Muscle layer of colon (tissue), 2 donors: ENCODE measurements around the gene IFIT3.

Experiments
- H3K27ac ChIP-seq: one replicate; pipeline ENCODE4 v1.7.0; 2013; ENCODE audit warnings: low read depth, mild to moderate bottlenecking, low read length, moderate library complexity
- H3K27me3 ChIP-seq, 2 donors: one replicate each; pipeline ENCODE4 v1.7.0; 2013; ENCODE audit warnings: low read length in 2 of 2, mild to moderate bottlenecking in 2 of 2; ENCODE audit not compliant: insufficient read depth in 2 of 2, control insufficient read depth in 1 of 2
- H3K36me3 ChIP-seq: one replicate; pipeline ENCODE4 v1.7.0; 2013; ENCODE audit warnings: mild to moderate bottlenecking, low read length; ENCODE audit not compliant: insufficient read depth
- H3K4me1 ChIP-seq: one replicate; pipeline ENCODE4 v1.7.0; 2013; ENCODE audit warnings: mild to moderate bottlenecking, low read length; ENCODE audit not compliant: insufficient read depth
- H3K4me3 ChIP-seq, 2 donors: one replicate each; pipeline ENCODE4 v1.7.0; 2013; ENCODE audit warnings: low read length in 2 of 2, low read depth in 1 of 2, mild to moderate bottlenecking in 1 of 2, moderate library complexity in 1 of 2
- H3K9ac ChIP-seq: one replicate; pipeline ENCODE4 v1.7.0; 2013; ENCODE audit warnings: low read length
- H3K9me3 ChIP-seq: one replicate; pipeline ENCODE4 v1.7.0; 2013; ENCODE audit warnings: mild to moderate bottlenecking, low read length
- donor health status: abdominal sarcoma.
- donor health status: Adenocarcinoma of cecum.

IFIT3 gene

GRCh38 chr10:89294721-89295239 is 33.0 kb upstream of the IFIT3 start:
- Histone ChIP-seq H3K4me1 (peaks cover 19% of the 10 kb centered on the region), H3K27ac (no peak overlapping the region), H3K9ac (no peak overlapping the region), H3K27me3 (no peaks in the 10 kb centered on the region), H3K9me3 (no peaks in the 10 kb centered on the region), H3K4me3 (no peak overlapping the region), H3K36me3 (no peaks in the 10 kb centered on the region)

DNA sequence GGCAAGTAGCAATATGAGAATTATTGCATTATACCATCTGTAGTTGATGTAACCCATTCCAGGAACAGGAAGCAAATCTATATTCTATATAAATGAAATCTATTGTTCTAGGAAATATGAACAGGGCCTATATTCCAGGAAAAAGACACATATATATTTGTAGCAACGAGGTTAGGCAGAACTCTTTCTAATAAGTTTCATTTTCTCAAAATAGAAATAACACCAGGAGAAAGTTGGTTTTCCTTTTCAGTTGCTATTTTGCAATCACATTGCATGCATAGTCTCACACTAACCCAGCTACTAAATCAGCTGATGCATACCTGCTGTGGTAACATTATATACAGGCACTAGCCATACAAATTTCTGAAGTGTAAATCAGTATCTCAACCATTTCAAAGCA is 32.2 kb upstream of the IFIT3 start:
- Histone ChIP-seq H3K27ac (no peak overlapping the region), H3K9ac (no peak overlapping the region)

GRCh38 chr10:89296220-89296648 is 31.6 kb upstream of the IFIT3 start:
- H3K9me3 ChIP-seq = no peaks in the 10 kb centered on the region
- H3K27ac ChIP-seq = peak overlapping the region; percentile 17
- H3K4me1 ChIP-seq = peaks cover 26% of the 10 kb centered on the region
- no peaks in the 10 kb centered on the region for H3K27me3 ChIP-seq
- no peak overlapping the region for H3K4me3 ChIP-seq
- no peak overlapping the region for H3K9ac ChIP-seq
- H3K36me3 ChIP-seq = no peaks in the 10 kb centered on the region

More for the DNA sequence above, 32.2 kb upstream of the IFIT3 start:
- Histone ChIP-seq H3K4me3 (no peak overlapping the region), H3K4me1 (peaks cover 20% of the 10 kb centered on the region), H3K9me3 (no peaks in the 10 kb centered on the region), H3K36me3 (no peaks in the 10 kb centered on the region), H3K27me3 (no peaks in the 10 kb centered on the region)

GRCh38 chr10:89297356-89297755 is 30.4 kb upstream of the IFIT3 start:
- Histone ChIP-seq H3K4me3 (no peak overlapping the region), H3K9me3 (no peaks in the 10 kb centered on the region), H3K36me3 (no peaks in the 10 kb centered on the region), H3K27me3 (no peaks in the 10 kb centered on the region), H3K4me1 (peaks cover 29% of the 10 kb centered on the region), H3K27ac (no peak overlapping the region), H3K9ac (no peak overlapping the region)

DNA sequence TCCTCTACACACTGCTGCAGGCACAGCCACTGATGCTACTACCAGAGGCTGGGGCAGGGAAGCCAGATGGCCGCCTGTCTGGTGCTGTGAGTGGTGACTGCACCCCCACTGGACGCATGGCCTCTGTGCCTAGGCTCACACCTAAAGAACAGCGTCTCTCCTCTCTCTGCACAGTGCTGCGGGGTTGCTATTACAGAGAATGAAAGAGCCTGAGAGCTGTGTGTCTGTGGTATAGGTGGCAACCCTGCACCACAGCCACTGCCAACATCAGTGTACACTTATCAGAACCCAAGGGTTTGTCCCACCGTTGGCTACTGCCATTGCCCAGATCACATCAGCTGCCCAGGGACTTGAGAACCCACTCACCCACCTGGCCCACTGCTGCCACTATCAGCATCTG is 30.0 kb upstream of the IFIT3 start:
- H3K27ac ChIP-seq = no peak overlapping the region
- no peak overlapping the region for H3K9ac ChIP-seq
- H3K4me3 ChIP-seq = no peak overlapping the region
- no peaks in the 10 kb centered on the region for H3K36me3 ChIP-seq
- peaks cover 33% of the 10 kb centered on the region for H3K4me1 ChIP-seq
- H3K27me3 ChIP-seq = no peaks in the 10 kb centered on the region
- H3K9me3 ChIP-seq = no peaks in the 10 kb centered on the region

DNA sequence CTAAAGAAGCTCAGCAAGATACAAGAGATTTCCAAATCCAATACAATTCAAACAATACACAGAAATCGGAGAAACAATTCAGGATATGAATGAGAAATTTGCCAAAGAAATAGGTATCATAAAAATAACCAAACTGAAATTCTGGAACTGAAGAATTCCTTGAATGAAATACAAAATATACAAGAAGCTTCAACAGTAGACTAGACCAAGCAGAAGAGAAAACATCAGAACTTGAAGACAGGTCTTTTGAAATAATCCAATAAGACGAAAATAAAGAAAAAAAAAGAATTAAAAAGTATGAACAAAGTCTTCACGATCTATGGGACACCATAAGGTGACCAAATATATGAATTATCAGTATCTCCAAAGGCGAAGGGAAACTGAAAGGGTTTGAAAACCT is 28.8 kb upstream of the IFIT3 start:
- Histone ChIP-seq H3K4me1 (peaks cover 45% of the 10 kb centered on the region), H3K27me3 (no peaks in the 10 kb centered on the region), H3K9me3 (no peaks in the 10 kb centered on the region), H3K4me3 (no peak overlapping the region), H3K36me3 (no peaks in the 10 kb centered on the region), H3K27ac (no peak overlapping the region), H3K9ac (no peak overlapping the region)

DNA sequence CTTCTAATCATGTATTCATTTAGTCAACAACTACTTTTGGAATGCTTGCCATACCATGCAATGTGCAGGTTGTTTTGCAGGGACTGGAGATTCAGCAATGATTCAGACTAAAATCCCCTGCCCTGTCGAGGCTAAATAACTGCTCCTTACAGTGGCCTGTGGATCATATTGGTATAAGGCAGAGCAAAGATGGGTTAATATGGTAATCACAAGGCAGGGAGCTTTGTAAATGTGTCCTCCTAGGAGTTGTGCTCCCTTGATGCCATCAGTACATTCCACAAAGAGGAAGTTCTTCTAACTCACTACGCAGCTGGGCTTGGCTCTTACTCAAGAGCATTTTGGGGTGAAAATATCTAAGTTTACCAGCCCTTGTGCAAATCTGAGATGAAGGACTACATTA is 26.6 kb upstream of the IFIT3 start:
- H3K9me3 ChIP-seq = no peaks in the 10 kb centered on the region
- H3K27me3 ChIP-seq = no peaks in the 10 kb centered on the region
- peak overlapping the region; percentile 92 for H3K27ac ChIP-seq
- peaks cover 5% of the 10 kb centered on the region for H3K36me3 ChIP-seq
- H3K9ac ChIP-seq = peak overlapping the region; percentile 60
- H3K4me1 ChIP-seq = peaks cover 37% of the 10 kb centered on the region
- H3K4me3 ChIP-seq = peak overlapping the region; percentile 31 to 57

GRCh38 chr10:89301721-89302445 is 25.9 kb upstream of the IFIT3 start, which contains the start of gene IFIT2:
IFIT2 (plus strand) TSS chr10:89302046; CDS start chr10:89302124, 78 bp downstream.
- Histone ChIP-seq H3K4me3 (peak within 1 kb of the TSS; percentile 31 to 57), H3K4me1 (peaks cover 30% of the 10 kb centered on the region), H3K9me3 (no peaks in the 10 kb centered on the region), H3K27me3 (no peaks in the 10 kb centered on the region), H3K9ac (peak within 1 kb of the TSS; percentile 60), H3K36me3 (peaks cover 11% of the 10 kb centered on the region), H3K27ac (peak within 1 kb of the TSS; percentile 92)

- Histone ChIP-seq H3K9me3 (no peaks in the 10 kb centered on the region), H3K4me3 (peak overlapping the region; percentile 31 to 57), H3K4me1 (peaks cover 29% of the 10 kb centered on the region), H3K27ac (peak overlapping the region; percentile 92), H3K36me3 (peaks cover 14% of the 10 kb centered on the region), H3K27me3 (no peaks in the 10 kb centered on the region), H3K9ac (peak overlapping the region; percentile 60)
Measured at GRCh38 chr10:89302625-89303024, 25.2 kb upstream of the IFIT3 start.

GRCh38 chr10:89303161-89303560 is 24.6 kb upstream of the IFIT3 start:
- H3K36me3 ChIP-seq = peaks cover 14% of the 10 kb centered on the region
- H3K4me3 ChIP-seq = peak overlapping the region in 1 of 2 donors; percentile 57
- H3K27ac ChIP-seq = no peak overlapping the region
- H3K4me1 ChIP-seq = peaks cover 29% of the 10 kb centered on the region
- no peaks in the 10 kb centered on the region for H3K27me3 ChIP-seq
- H3K9me3 ChIP-seq = no peaks in the 10 kb centered on the region
- H3K9ac ChIP-seq = no peak overlapping the region

GRCh38 chr10:89304026-89304425 is 23.8 kb upstream of the IFIT3 start:
- no peaks in the 10 kb centered on the region for H3K9me3 ChIP-seq
- peaks cover 29% of the 10 kb centered on the region for H3K4me1 ChIP-seq
- H3K27me3 ChIP-seq = no peaks in the 10 kb centered on the region
- H3K4me3 ChIP-seq = no peak overlapping the region
- H3K36me3 ChIP-seq = peaks cover 16% of the 10 kb centered on the region
- H3K27ac ChIP-seq = no peak overlapping the region
- H3K9ac ChIP-seq = no peak overlapping the region

DNA sequence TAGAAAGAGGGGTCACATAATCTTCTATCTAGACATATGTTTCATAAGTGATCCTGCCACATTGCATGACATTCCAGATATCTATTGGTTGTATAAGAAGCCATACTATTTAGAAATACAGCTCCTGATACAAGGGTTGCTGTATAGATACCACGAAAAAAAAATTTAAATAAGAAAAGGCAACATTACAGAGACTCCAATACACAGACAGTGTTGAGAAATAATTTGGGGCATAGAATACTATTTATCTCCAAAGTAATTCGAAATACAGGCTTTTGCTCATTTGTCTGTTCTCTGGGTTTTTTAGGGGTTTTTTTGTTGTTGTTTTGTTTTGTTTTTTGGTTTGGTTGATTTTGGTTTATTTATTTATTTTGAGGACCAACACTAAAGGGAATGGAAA is 23.4 kb upstream of the IFIT3 start:
- peaks cover 19% of the 10 kb centered on the region for H3K36me3 ChIP-seq
- no peak overlapping the region for H3K27ac ChIP-seq
- H3K4me3 ChIP-seq = no peak overlapping the region
- H3K27me3 ChIP-seq = no peaks in the 10 kb centered on the region
- no peaks in the 10 kb centered on the region for H3K9me3 ChIP-seq
- no peak overlapping the region for H3K9ac ChIP-seq
- peaks cover 29% of the 10 kb centered on the region for H3K4me1 ChIP-seq
